Left ventricle myocardium superior (tissue), 1 donor: ENCODE measurements around the gene XAF1. TPM values are rescaled to one million over a fixed set of nuclear protein-coding genes. Genes with fewer than 3 reads are reported as not detected.
"Not testable (repeated sequence)": the region's sequence is repeated elsewhere in the genome, so short reads cannot be mapped to it uniquely, and the experiment has no call there.

Source experiments
- ATAC-seq: fragments of 200-7000 bp; cut with Tn5 transposase; one replicate; pipeline ENCODE4 v1.9.1; 2020; ENCODE audit warnings: mild to moderate bottlenecking, moderate library complexity
- DNase-seq: peaks from one replicate; pipeline ENCODE4 v3.0.0-alpha.2; 2020
- intact Hi-C: fragments of 100-400 bp; cut with micrococcal nuclease; formaldehyde crosslinking; loops from one replicate; pipeline ENCODE4 v1.11.0; 2022
- total RNA-seq: library from RNA; stranded (reverse); fragmentation: NEBNext Ultra II Directional; extraction: Animal tissue kit (Norgen Biotek cat#: 25700); gene quantifications from one replicate; pipeline ENCODE4 v1.2.1, GENCODE V29; 2021
- donor health status: DM: no; HTN: yes; CAD: no; lungs with severe emphysema.

XAF1 gene
- total RNA-seq, 1 donor from 2014 or later: 18.7 TPM

DNA sequence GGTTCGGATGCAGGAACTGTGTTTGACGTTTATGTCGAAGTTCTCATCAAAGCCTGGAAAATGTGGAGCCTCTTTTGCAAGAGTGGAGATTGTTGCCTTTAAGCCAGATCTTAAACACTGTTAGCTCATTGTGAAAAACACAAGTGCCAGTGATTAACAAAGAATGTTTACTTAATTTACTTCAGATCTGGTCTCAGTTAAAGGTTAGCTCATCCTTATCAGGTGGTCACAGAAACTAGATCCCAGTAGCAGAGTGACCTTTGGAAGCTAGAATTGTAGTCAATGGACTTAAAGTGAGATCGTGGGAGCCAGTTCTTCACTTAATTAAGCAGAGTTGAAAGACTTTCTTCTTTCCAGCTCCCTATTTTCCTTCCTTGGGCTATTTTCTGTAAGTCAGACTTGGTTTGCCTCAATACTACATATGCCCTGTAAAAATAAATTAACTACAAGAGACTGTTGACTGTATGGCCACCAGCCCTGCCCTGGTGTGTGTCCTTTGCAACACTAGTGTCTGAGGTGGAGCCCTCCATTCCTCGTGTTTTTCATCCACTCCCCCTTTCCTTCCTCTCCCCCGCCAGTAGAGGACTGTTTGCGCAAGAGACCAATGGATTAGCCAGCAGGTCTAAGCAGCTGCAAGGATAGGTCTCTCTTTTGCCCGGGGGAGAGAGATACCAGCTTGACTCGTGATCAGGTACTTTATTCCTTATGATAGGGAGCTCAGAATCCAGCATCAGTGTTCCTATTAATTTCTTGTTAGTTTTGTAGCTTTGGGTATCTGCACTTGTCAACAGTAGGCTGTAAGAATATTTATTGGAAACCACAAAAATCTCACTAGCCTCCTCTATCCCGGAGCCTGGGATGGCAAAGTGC, 40.4 kb downstream of the XAF1 start:
- ATAC-seq (no peak), DNase-seq (no peak)
- intact Hi-C loops: no loop called here

DNA sequence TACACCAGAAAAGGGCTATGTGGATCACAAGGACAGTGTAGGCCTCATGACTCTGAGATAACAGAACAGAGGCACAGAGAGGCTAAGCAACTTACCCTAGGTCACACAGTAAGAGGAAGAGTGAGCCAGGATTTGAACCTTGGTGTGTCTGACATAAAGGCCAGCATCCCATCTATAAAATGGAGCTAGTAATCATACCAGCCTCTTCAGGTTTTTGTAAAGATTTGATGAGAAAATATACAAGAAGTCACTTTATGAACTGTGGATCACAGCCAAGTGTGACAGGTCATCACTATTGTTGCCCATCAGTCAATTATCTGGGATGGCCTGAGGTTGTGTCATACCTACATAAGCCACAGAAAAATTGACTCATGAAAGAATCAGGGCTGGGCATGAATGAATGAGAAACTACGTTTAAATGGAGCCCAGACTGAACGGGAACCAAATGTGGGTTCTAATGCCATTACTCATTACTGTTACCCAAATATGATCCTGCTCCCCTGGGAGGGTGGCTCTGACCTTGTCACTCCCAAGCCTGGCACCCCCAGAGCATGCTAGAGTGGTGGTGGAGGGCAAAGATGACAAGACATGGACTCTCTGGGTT, 41.1 kb downstream of the XAF1 start:
- intact Hi-C loops: no loop called here
- ATAC-seq (no peak), DNase-seq (no peak)

DNA sequence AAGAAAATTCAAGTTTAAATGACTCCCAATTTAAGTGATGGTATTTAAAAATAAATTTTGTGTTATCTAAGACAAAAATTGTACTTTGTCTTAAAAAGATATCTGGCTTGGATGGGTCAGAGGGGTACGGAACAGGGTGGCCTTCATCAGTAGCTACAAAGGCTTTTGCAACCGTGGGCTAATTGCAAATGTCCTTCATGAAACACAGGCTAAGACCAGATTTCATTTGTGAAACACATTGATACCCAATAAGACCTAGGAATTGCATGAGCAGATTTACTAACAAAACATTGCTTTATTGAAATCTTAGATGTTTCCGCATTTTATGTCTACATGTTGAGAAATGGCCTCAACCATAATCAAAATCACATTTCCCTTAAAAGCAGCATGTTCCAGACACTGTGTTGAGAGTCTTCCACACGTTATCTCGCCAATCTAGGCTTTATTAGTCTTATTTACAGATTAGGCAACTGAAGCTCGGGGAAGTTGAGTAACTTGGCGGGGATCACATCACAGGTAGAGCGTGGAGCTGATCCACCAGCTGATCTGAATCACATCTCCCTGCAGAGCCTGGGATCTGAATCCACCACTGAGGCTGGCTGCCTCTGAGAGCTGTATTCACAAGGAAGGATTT, 42.0 kb downstream of the XAF1 start:
- ATAC-seq: no peak
- DNase-seq: no peak
- intact Hi-C loops: no loop called here

DNA sequence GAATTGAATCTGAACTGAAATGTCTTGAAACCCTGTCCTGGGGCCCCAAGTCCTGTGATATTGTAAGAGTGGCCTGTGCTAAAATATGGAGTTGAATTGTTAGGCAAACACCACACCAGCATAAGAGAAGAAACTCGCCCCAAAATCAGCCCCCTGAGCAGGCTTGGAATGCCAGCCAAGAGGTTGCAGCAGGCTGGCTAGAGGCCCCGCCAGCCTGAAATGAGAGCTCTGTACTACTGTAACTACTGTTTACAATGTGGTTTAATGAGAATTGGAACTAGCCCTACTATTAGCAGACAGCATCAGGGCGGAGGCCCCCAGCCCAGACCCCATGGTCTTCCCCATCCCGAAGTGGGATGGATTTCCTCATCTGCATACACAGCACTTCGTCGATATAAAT, 43.9 kb downstream of the XAF1 start:
- DNase-seq: no peak
- ATAC-seq: no peak
- intact Hi-C loops: no loop called here

DNA sequence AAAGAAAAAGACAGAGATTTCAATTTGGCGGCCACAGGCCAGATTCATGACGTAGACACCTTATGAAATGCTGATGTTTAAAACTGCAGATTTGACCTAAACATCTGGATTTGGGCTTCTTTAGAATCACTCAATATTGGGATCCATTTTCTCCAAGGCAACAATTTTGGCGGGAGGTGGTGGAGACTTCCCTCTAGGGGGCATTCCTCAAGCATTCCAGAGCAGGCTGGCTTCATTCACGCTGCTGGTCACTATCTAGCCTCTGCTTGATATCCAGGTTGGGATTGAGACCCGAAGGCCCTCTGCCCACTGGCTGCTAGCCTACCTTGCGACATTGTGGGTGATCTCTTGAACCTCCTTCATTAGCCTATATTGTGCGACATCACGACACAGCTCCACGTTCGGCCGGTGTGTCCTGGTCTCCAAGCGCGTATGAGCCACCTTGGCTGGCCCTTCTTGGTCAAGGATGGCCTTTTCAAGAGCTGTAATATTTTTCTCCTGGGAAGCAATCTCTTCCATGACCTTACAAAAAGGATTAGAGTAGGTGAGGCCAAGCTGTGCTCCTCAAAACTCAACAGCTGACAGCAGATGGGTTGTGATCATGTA, 44.7 kb downstream of the XAF1 start:
- ATAC-seq: no peak
- no peak for DNase-seq
- intact Hi-C loops: no loop called here

DNA sequence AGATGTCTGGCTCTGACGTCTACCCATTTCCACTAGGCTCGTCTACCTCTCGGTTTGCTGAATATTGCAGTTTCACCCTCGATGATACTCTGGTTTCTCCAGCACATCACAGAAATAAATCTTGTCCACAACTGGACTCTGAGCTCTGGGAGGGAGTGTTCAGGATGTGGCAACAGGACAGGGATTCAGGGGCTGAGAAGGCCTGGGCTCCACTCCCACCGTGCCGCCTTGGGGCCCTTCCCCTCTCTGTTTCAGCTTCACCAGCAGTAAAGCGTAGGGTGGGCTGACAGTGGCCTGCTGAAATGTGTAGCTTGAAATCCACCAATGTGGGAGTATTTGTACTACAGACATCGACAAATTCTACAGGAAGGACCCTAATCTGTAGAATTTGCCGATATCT, 55.7 kb downstream of the XAF1 start:
- intact Hi-C loops: no loop called here
- ATAC-seq: no peak
- DNase-seq: no peak

DNA sequence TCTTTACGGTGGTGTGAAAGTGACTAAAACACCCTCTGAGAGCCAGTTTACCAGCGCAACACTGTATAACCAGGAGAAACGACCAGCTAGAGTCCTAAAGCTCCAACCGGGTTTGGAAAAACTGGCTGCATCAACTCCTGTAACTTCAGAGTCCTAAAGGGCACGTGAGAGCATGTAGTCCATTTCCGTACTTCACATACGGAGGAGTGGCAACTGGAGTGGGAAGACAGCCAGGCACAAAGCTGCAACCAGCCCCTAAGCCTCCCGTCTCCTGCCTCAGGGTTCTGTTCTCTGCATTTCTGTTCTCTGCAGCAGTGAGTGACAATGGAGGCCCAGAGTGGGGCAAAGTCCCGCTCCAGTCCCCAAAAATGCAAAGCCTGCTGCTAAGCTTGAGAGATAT, 56.4 kb downstream of the XAF1 start:
- ATAC-seq (no peak), DNase-seq (no peak)
- intact Hi-C loops: no loop called here

DNA sequence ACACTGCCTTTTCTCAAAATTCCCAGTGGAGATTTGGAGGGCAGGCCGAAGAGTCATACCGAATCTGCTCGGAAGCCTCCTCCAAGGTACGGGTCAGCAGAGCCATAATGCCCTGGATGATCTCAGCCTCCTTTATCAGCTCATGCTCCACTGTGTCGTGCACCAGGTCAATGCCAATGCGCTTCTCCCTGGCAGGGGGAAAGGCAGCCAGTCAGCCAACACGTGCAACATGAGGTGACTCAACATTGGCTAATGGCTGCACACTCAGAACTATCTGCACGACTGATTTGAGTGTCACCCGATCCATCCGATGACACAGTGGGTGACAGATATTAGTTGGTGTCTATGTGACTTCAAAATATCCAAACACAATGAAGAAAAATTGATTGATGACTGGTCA, 59.9 kb downstream of the XAF1 start:
- DNase-seq (no peak), ATAC-seq (no peak)
- intact Hi-C loops: no loop called here

DNA sequence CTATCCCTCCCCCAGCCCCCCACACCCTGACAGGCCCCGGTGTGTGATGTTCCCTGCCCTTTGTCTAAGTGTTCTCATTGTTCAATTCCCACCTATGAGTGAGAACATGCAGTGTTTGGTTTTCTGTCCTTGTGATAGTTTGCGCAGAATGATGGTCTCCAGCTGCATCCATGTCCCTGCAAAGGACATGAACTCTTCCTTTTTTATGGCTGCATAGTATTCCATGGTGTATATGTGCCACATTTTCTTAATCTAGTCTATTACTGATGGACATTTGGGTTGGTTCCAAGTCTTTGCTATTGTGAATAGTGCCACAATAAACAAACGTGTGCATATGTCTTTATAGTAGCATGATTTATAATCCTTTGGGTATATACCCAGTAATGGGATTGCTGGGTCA, 60.5 kb downstream of the XAF1 start:
- DNase-seq, intact Hi-C loops, ATAC-seq: not testable (repeated sequence)

DNA sequence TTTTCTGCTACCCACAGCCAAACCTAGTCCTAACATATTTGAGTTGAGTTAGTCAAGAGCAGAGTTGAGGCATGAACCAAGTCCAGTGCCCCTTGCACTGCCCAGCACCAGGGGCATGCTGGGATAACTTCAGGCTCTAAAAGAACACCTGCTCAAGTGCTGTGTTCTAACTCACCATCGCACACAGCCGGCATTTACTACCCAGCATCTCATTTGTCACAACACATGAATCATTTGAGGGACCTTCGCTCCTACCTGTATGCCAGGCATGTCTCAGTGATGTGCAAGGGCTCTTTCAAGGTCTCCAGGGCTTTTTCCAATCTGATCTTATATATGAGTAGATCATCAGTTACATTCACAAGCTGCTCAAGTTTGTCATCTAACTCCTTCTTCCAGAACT, 63.1 kb downstream of the XAF1 start:
- ATAC-seq (no peak), DNase-seq (no peak)
- intact Hi-C loops: no loop called here

DNA sequence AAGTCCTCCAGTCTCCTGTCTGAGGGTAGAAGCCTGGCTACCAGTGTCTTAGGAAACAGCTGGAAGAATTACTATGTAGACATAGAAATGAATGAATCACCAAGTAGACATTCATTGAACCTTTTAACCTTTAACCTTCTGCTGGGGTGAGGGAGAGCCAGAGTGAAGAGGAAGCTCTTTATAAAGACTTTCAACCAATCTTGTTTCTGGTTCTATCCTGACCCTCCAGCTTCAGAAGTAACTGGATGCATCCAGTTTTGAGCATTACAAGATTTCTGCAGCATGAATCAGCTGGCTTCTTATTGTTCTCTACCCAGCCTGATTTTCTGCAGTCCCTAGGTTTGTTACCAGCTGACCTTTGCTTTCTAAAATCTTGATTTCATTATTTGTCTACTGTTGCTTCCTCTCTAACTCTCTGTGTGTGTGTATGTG, 67.2 kb downstream of the XAF1 start:
- ATAC-seq: no peak
- intact Hi-C loops: no loop called here
- no peak for DNase-seq

Other genes with a start within 250 kb of the XAF1 start
- gene PITPNM3, start 199.5 kb upstream of the XAF1 start, total RNA-seq: 0.59 TPM
- gene KIAA0753, start 115.3 kb upstream of the XAF1 start, total RNA-seq: 4.5 TPM
- 47.2 TPM for gene TXNDC17, start 115.0 kb upstream of the XAF1 start, total RNA-seq
- gene MED31, start 104.4 kb upstream of the XAF1 start, total RNA-seq: 14.3 TPM
- gene C17orf100, start 104.3 kb upstream of the XAF1 start, total RNA-seq: 0.47 TPM
- not detected for gene SLC13A5, start 42.7 kb upstream of the XAF1 start, total RNA-seq
- not detected for gene FBXO39, start 20.2 kb downstream of the XAF1 start, total RNA-seq
- not detected for gene TEKT1, start 75.7 kb downstream of the XAF1 start, total RNA-seq
- not detected for gene ALOX12, start 240.0 kb downstream of the XAF1 start, total RNA-seq